GM23338 (cell line): ENCODE measurements around the gene PTPRN2. TPM values are rescaled to one million over a fixed set of nuclear protein-coding genes. Genes with fewer than 3 reads are reported as not detected.

ENCODE experiments used
- ATAC-seq: fragments of 200-7000 bp; cut with Tn5 transposase; 3 replicates; pipeline ENCODE4 v1.9.1; 2020
- DNase-seq: peaks from one replicate; pipeline ENCODE4 v3.0.0-alpha.2; 2015; ENCODE audit warnings: low spot score
- H2AFZ ChIP-seq: fragments of 200-600 bp; sonication (generic); 2 replicates; pipeline ENCODE4 v1.8.0; 2016; ENCODE audit warnings: antibody characterized with exemption, mild to moderate bottlenecking, moderate library complexity
- H3F3A ChIP-seq: fragments of 200-600 bp; sonication (generic); replicated peaks from 2 replicates; pipeline ENCODE4 v1.8.0; 2017; ENCODE audit warnings: antibody characterized with exemption, mixed run types, low read depth
- H3K27ac ChIP-seq: fragments of 200-600 bp; sonication (generic); 2 replicates; pipeline ENCODE4 v1.6.1; 2016; ENCODE audit warnings: low read depth
- H3K27me3 ChIP-seq: fragments of 200-600 bp; sonication (generic); 2 replicates; pipeline ENCODE4 v1.8.0; 2016; ENCODE audit warnings: mild to moderate bottlenecking, mixed run types, moderate library complexity; ENCODE audit not compliant: insufficient read depth
- H3K36me3 ChIP-seq: fragments of 200-600 bp; sonication (generic); 2 replicates; pipeline ENCODE4 v1.8.0; 2016; ENCODE audit warnings: mild to moderate bottlenecking; ENCODE audit not compliant: insufficient read depth
- H3K4me1 ChIP-seq: fragments of 200-600 bp; sonication (generic); 2 replicates; pipeline ENCODE4 v1.8.0; 2016; ENCODE audit warnings: mild to moderate bottlenecking, moderate library complexity; ENCODE audit not compliant: insufficient read depth
- H3K4me2 ChIP-seq: fragments of 200-600 bp; sonication (generic); 2 replicates; pipeline ENCODE4 v1.7.1; 2017; ENCODE audit warnings: mixed run types
- H3K4me3 ChIP-seq: fragments of 200-600 bp; sonication (generic); 2 replicates; pipeline ENCODE4 v1.6.1; 2016; ENCODE audit warnings: mixed run types
- H3K79me2 ChIP-seq: fragments of 200-600 bp; sonication (generic); replicated peaks from 2 replicates; pipeline ENCODE4 v1.8.0; 2017; ENCODE audit warnings: mild to moderate bottlenecking; ENCODE audit not compliant: insufficient read depth
- H3K9me2 ChIP-seq: fragments of 200-600 bp; sonication (generic); 2 replicates; pipeline ENCODE4 v1.8.0; 2017; ENCODE audit not compliant: insufficient read depth
- H4K20me1 ChIP-seq: fragments of 200-600 bp; sonication (generic); replicated peaks from 2 replicates; pipeline ENCODE4 v1.8.0; 2017; ENCODE audit warnings: mild to moderate bottlenecking; ENCODE audit not compliant: insufficient read depth
- H3K27ac Mint-ChIP-seq: 2 replicates; pipeline ENCODE4 v1.8.0; 2020; ENCODE audit warnings: inconsistent platforms, mild to moderate bottlenecking, moderate library complexity, mixed read lengths
- H3K27me3 Mint-ChIP-seq: 3 replicates; pipeline ENCODE4 v1.8.0; 2022; ENCODE audit warnings: low read depth, mild to moderate bottlenecking, moderate library complexity, mixed read lengths, inconsistent platforms; ENCODE audit not compliant: insufficient read depth, poor library complexity
- H3K36me3 Mint-ChIP-seq: 3 replicates; pipeline ENCODE4 v1.8.0; 2021; ENCODE audit warnings: low read depth, mild to moderate bottlenecking, inconsistent platforms, moderate library complexity, mixed read lengths
- H3K4me1 Mint-ChIP-seq: 3 replicates; pipeline ENCODE4 v1.8.0; 2020; ENCODE audit warnings: mild to moderate bottlenecking, inconsistent platforms, mixed read lengths
- H3K4me3 Mint-ChIP-seq: 3 replicates; pipeline ENCODE4 v1.8.0; 2021; ENCODE audit warnings: moderate library complexity, mild to moderate bottlenecking, inconsistent platforms, mixed read lengths
- H3K9me3 Mint-ChIP-seq: 3 replicates; pipeline ENCODE4 v1.8.0; 2020; ENCODE audit warnings: moderate library complexity, mild to moderate bottlenecking, inconsistent platforms, mixed read lengths
- CREB1 ChIP-seq: fragments of 250-450 bp; sonication (Bioruptor Pico); IDR thresholded peaks from 2 replicates; pipeline ENCODE4 v1.5.0; 2020; ENCODE audit warnings: low read depth, mild to moderate bottlenecking, moderate library complexity
- EZH2 ChIP-seq: fragments of 200-600 bp; sonication (generic); IDR thresholded peaks from one replicate; pipeline ENCODE4 v1.8.0; 2017; ENCODE audit warnings: antibody characterized with exemption, mild to moderate bottlenecking, low read depth; ENCODE audit not compliant: unreplicated experiment
- EZH2phosphoT487 ChIP-seq: fragments of 200-600 bp; sonication (generic); IDR thresholded peaks from one replicate; pipeline ENCODE4 v1.8.1; 2018; ENCODE audit warnings: antibody characterized with exemption; ENCODE audit not compliant: unreplicated experiment
- JUNB ChIP-seq: IDR thresholded peaks from one replicate; pipeline ENCODE4 v1.6.1; 2016; ENCODE audit warnings: antibody characterized with exemption; ENCODE audit not compliant: unreplicated experiment
- NANOG ChIP-seq: IDR thresholded peaks from 2 replicates; pipeline ENCODE4 v1.6.1; 2016; ENCODE audit warnings: antibody characterized with exemption, borderline replicate concordance
- POLR2AphosphoS5 ChIP-seq: IDR thresholded peaks from 2 replicates; pipeline ENCODE4 v1.6.1; 2016; ENCODE audit warnings: antibody characterized with exemption, low read depth
- STAT1 ChIP-seq: IDR thresholded peaks from one replicate; pipeline ENCODE4 v1.6.1; 2016; ENCODE audit warnings: antibody characterized with exemption; ENCODE audit not compliant: unreplicated experiment
- ZNF114 ChIP-seq: fragments of 250-450 bp; sonication (Bioruptor Pico); IDR thresholded peaks from 2 replicates; pipeline ENCODE4 v1.5.0; 2020; ENCODE audit warnings: mild to moderate bottlenecking, moderate library complexity
- ZNF331 ChIP-seq: fragments of 250-450 bp; sonication (Bioruptor Pico); IDR thresholded peaks from 2 replicates; pipeline ENCODE4 v1.5.0; 2020; ENCODE audit warnings: low read depth, mild to moderate bottlenecking, moderate library complexity
- polyA plus RNA-seq: library from polyadenylated mRNA; unstranded; fragments of >200 nt; fragmentation: Nextera tagmentation; extraction: Ambion mirVana; gene quantifications from 2 replicates; pipeline ENCODE4 v1.2.1, GENCODE V29; 2016
- total RNA-seq: library from RNA; depleted of rRNA; stranded (reverse); fragments of >200 nt; shearing (Covaris generic); gene quantifications from 2 replicates; pipeline ENCODE4 v1.2.3, GENCODE V29; 2014
- TF ChIP-seq, protein P1 (sequence below), 2 experiments: fragments of 200-600 bp in 1 of 2; sonication (generic) in 1 of 2; conservative IDR thresholded peaks; 2 replicates each; pipeline versions ENCODE4 v1.5.1 to v1.6.1; 2016 to 2017; ENCODE audit warnings: antibody characterized with exemption in 2 of 2, low read depth in 2 of 2, mild to moderate bottlenecking in 2 of 2, moderate library complexity in 1 of 2
- TF ChIP-seq, protein P2 (sequence below): fragments of 250-450 bp; sonication (Bioruptor Pico); IDR thresholded peaks from 2 replicates; pipeline ENCODE4 v1.5.0; 2020; ENCODE audit warnings: mild to moderate bottlenecking, moderate library complexity
- TF ChIP-seq, protein P3 (sequence below): IDR thresholded peaks from one replicate; pipeline ENCODE4 v1.6.1; 2018; ENCODE audit warnings: antibody characterized with exemption; ENCODE audit not compliant: unreplicated experiment
- TF ChIP-seq, protein P4 (sequence below): IDR thresholded peaks from 2 replicates; pipeline ENCODE4 v1.6.1; 2016; ENCODE audit warnings: antibody characterized with exemption

The PTPRN2 gene
- total and polyA plus RNA-seq, 2 experiments from 2014 or later = 0.87 to 4.0 TPM

DNA sequence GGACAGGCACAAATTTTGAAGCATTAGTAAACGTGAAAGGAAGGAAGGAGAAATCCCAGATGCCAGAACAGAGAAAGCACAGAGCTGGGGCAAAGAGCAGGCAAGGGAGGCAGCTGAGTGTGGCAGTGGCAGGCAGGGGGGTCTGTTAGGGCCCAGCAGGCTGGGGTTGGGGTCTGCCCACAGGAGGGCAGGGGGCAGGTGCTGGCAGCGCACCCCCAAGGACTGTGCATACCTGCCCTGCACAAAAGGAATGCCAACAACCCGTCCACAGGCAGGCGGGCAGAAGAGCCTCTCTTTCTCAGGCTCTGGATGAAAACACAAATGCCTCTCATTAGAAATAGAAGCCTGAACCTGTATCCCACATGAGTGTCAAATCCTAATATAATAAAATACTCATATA lies 552.3 kb downstream of the PTPRN2 start:
- DNase-seq = no peak
- Mint-ChIP-seq H3K36me3 (peaks cover 42% of the 10 kb centered on the region), H3K4me3 (no peak overlapping the region), H3K27me3 (peaks cover 2% of the 10 kb centered on the region), H3K4me1 (no peaks in the 10 kb centered on the region), H3K9me3 (peaks cover 91% of the 10 kb centered on the region), H3K27ac (no peak overlapping the region)
- H3K79me2 ChIP-seq = no peaks in the 10 kb centered on the region
- no peaks in the 10 kb centered on the region for H3K9me2 ChIP-seq
- no peak overlapping the region for H3K4me3 ChIP-seq
- no peak for ATAC-seq
- H3K4me2 ChIP-seq = no peak overlapping the region
- TF ChIP-seq CREB1 = no peak
- no peak for TF ChIP-seq NANOG
- no peak for TF ChIP-seq EZH2
- no peak for TF ChIP-seq STAT1
- TF ChIP-seq, protein P1, sequence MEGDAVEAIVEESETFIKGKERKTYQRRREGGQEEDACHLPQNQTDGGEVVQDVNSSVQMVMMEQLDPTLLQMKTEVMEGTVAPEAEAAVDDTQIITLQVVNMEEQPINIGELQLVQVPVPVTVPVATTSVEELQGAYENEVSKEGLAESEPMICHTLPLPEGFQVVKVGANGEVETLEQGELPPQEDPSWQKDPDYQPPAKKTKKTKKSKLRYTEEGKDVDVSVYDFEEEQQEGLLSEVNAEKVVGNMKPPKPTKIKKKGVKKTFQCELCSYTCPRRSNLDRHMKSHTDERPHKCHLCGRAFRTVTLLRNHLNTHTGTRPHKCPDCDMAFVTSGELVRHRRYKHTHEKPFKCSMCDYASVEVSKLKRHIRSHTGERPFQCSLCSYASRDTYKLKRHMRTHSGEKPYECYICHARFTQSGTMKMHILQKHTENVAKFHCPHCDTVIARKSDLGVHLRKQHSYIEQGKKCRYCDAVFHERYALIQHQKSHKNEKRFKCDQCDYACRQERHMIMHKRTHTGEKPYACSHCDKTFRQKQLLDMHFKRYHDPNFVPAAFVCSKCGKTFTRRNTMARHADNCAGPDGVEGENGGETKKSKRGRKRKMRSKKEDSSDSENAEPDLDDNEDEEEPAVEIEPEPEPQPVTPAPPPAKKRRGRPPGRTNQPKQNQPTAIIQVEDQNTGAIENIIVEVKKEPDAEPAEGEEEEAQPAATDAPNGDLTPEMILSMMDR (conservative IDR thresholded peaks at IDR 0.05; ENCODE audit: low read depth in 2 of 2) = no peak
- TF ChIP-seq, protein P2, sequence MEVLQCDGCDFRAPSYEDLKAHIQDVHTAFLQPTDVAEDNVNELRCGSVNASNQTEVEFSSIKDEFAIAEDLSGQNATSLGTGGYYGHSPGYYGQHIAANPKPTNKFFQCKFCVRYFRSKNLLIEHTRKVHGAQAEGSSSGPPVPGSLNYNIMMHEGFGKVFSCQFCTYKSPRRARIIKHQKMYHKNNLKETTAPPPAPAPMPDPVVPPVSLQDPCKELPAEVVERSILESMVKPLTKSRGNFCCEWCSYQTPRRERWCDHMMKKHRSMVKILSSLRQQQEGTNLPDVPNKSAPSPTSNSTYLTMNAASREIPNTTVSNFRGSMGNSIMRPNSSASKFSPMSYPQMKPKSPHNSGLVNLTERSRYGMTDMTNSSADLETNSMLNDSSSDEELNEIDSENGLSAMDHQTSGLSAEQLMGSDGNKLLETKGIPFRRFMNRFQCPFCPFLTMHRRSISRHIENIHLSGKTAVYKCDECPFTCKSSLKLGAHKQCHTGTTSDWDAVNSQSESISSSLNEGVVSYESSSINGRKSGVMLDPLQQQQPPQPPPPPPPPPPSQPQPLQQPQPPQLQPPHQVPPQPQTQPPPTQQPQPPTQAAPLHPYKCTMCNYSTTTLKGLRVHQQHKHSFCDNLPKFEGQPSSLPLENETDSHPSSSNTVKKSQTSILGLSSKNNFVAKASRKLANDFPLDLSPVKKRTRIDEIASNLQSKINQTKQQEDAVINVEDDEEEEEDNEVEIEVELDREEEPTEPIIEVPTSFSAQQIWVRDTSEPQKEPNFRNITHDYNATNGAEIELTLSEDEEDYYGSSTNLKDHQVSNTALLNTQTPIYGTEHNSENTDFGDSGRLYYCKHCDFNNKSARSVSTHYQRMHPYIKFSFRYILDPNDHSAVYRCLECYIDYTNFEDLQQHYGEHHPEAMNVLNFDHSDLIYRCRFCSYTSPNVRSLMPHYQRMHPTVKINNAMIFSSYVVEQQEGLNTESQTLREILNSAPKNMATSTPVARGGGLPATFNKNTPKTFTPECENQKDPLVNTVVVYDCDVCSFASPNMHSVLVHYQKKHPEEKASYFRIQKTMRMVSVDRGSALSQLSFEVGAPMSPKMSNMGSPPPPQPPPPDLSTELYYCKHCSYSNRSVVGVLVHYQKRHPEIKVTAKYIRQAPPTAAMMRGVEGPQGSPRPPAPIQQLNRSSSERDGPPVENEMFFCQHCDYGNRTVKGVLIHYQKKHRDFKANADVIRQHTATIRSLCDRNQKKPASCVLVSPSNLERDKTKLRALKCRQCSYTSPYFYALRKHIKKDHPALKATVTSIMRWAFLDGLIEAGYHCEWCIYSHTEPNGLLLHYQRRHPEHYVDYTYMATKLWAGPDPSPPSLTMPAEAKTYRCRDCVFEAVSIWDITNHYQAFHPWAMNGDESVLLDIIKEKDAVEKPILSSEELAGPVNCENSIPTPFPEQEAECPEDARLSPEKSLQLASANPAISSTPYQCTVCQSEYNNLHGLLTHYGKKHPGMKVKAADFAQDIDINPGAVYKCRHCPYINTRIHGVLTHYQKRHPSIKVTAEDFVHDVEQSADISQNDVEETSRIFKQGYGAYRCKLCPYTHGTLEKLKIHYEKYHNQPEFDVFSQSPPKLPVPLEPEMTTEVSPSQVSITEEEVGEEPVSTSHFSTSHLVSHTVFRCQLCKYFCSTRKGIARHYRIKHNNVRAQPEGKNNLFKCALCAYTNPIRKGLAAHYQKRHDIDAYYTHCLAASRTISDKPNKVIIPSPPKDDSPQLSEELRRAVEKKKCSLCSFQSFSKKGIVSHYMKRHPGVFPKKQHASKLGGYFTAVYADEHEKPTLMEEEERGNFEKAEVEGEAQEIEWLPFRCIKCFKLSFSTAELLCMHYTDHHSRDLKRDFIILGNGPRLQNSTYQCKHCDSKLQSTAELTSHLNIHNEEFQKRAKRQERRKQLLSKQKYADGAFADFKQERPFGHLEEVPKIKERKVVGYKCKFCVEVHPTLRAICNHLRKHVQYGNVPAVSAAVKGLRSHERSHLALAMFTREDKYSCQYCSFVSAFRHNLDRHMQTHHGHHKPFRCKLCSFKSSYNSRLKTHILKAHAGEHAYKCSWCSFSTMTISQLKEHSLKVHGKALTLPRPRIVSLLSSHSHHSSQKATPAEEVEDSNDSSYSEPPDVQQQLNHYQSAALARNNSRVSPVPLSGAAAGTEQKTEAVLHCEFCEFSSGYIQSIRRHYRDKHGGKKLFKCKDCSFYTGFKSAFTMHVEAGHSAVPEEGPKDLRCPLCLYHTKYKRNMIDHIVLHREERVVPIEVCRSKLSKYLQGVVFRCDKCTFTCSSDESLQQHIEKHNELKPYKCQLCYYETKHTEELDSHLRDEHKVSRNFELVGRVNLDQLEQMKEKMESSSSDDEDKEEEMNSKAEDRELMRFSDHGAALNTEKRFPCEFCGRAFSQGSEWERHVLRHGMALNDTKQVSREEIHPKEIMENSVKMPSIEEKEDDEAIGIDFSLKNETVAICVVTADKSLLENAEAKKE (CRISPR knock-in tag) = no peak
- no peak for TF ChIP-seq ZNF331 (CRISPR knock-in tag)
- TF ChIP-seq POLR2AphosphoS5 = no peak
- TF ChIP-seq EZH2phosphoT487 = no peak
- TF ChIP-seq, protein P3, sequence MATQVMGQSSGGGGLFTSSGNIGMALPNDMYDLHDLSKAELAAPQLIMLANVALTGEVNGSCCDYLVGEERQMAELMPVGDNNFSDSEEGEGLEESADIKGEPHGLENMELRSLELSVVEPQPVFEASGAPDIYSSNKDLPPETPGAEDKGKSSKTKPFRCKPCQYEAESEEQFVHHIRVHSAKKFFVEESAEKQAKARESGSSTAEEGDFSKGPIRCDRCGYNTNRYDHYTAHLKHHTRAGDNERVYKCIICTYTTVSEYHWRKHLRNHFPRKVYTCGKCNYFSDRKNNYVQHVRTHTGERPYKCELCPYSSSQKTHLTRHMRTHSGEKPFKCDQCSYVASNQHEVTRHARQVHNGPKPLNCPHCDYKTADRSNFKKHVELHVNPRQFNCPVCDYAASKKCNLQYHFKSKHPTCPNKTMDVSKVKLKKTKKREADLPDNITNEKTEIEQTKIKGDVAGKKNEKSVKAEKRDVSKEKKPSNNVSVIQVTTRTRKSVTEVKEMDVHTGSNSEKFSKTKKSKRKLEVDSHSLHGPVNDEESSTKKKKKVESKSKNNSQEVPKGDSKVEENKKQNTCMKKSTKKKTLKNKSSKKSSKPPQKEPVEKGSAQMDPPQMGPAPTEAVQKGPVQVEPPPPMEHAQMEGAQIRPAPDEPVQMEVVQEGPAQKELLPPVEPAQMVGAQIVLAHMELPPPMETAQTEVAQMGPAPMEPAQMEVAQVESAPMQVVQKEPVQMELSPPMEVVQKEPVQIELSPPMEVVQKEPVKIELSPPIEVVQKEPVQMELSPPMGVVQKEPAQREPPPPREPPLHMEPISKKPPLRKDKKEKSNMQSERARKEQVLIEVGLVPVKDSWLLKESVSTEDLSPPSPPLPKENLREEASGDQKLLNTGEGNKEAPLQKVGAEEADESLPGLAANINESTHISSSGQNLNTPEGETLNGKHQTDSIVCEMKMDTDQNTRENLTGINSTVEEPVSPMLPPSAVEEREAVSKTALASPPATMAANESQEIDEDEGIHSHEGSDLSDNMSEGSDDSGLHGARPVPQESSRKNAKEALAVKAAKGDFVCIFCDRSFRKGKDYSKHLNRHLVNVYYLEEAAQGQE = no peak
- TF ChIP-seq ZNF114 (CRISPR knock-in tag) = no peak
- no peak for TF ChIP-seq JUNB
- TF ChIP-seq, protein P4, sequence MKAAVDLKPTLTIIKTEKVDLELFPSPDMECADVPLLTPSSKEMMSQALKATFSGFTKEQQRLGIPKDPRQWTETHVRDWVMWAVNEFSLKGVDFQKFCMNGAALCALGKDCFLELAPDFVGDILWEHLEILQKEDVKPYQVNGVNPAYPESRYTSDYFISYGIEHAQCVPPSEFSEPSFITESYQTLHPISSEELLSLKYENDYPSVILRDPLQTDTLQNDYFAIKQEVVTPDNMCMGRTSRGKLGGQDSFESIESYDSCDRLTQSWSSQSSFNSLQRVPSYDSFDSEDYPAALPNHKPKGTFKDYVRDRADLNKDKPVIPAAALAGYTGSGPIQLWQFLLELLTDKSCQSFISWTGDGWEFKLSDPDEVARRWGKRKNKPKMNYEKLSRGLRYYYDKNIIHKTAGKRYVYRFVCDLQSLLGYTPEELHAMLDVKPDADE = no peak
- H3K4me1 ChIP-seq = no peaks in the 10 kb centered on the region
- no peak overlapping the region for H3K27ac ChIP-seq
- no peaks in the 10 kb centered on the region for H3K27me3 ChIP-seq
- no peaks in the 10 kb centered on the region for H3F3A ChIP-seq
- no peak overlapping the region for H2AFZ ChIP-seq
- H4K20me1 ChIP-seq = no peaks in the 10 kb centered on the region
- peaks cover 4% of the 10 kb centered on the region; the same call in 1 of the 2 replicates for H3K36me3 ChIP-seq
